Activated CD8-positive, alpha-beta T cell treated with anti-CD3 and anti-CD28 coated beads, Interleukin-2, amount 10 ng/mL, durations not matched to agents 7 days and 5 days (primary cell): ENCODE data around the gene MRPL14. TPM values are rescaled to one million over a fixed set of nuclear protein-coding genes. Genes with fewer than 3 reads are reported as not detected.

Experiments used
- ATAC-seq: fragments of 150-1000 bp; cut with Tn5 transposase; one replicate; pipeline ENCODE4 v1.10.0; 2021; ENCODE audit warnings: moderate library complexity
- CTCF ChIA-PET: fragments of 350-600 bp; sonication (Branson Sonifier 250); formaldehyde crosslinking; loops from one replicate; lab custom pipeline; 2021; ENCODE audit warnings: antibody characterized with exemption; lab: Charles Lee
- POLR2A ChIA-PET: fragments of 350-600 bp; sonication (Branson Sonifier 250); formaldehyde crosslinking; loops from one replicate; lab custom pipeline; 2021; ENCODE audit warnings: antibody characterized with exemption; lab: Charles Lee
- DNase-seq: peaks from one replicate; pipeline ENCODE4 v3.0.0-alpha.2; 2020
- H3K27ac Mint-ChIP-seq: one replicate; pipeline ENCODE4 v1.8.0; 2021; ENCODE audit warnings: mild to moderate bottlenecking, mixed read lengths
- H3K27me3 Mint-ChIP-seq: one replicate; pipeline ENCODE4 v1.8.0; 2021; ENCODE audit warnings: low read depth, mixed read lengths
- H3K36me3 Mint-ChIP-seq: one replicate; pipeline ENCODE4 v1.8.0; 2021; ENCODE audit warnings: low read depth, mixed read lengths
- H3K4me1 Mint-ChIP-seq: one replicate; pipeline ENCODE4 v1.8.0; 2021; ENCODE audit warnings: low read depth, mixed read lengths
- H3K4me3 Mint-ChIP-seq: one replicate; pipeline ENCODE4 v1.8.0; 2021; ENCODE audit warnings: mild to moderate bottlenecking, mixed read lengths
- H3K9me3 Mint-ChIP-seq: one replicate; pipeline ENCODE4 v1.8.0; 2022; ENCODE audit warnings: mixed read lengths; ENCODE audit not compliant: insufficient read depth
- total RNA-seq, 2 experiments: library from RNA; stranded (reverse); gene quantifications; one replicate each; pipeline ENCODE4 v1.2.3, GENCODE V29; 2021

Gene MRPL14
- total RNA-seq, 2 experiments from 2014 or later: 57.3 to 60.9 TPM

DNA sequence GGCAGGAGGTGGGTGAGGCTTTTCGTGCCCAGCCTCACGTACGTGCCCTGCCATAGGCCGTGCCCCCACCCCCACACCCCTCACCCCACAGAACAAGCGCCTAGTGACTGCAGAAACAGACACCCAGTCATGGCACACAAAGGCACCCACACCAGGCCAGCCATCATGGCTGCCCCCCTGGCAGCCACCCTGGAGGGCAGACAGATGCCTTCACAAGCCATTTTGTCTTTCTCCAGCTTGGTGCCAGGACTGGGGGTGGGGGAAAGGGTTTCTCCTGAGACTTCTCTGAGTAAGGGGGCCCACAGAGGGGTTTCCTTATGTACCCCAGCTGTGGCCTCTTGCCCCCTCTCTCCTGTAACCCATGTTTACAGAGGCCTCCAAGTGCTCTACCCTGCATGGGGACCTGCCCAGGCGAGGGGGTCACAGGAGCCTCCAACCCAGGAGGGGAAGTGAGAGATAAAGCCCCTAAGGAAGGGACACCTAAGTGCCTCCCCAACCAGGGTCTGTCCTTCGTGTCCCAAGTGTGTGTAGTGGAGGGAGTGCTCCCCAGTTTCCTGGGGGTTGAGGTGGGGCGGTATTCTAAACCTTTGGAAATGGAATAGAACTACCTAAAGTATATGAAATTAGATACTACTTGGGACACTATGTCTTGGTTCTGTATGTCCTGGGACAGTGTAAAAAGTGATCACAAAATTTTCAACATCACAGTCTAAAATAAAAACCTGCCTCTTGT is 49.9 kb downstream of the MRPL14 start:
- Mint-ChIP-seq H3K36me3 (no peaks in the 10 kb centered on the region), H3K9me3 (no peaks in the 10 kb centered on the region), H3K4me3 (no peak overlapping the region), H3K27me3 (peaks cover 11% of the 10 kb centered on the region), H3K27ac (no peak overlapping the region), H3K4me1 (peaks cover 27% of the 10 kb centered on the region)
- DNase-seq (no peak), ATAC-seq (no peak)
- ChIA-PET POLR2A (no interaction called here), CTCF (interaction anchor here (2.0 to 4.8 kb wide), 4 partner anchors 308 to 411 kb away, joined by 20 to 92 read pairs (median 40); partner anchors contain the start of gene VEGFA)

DNA sequence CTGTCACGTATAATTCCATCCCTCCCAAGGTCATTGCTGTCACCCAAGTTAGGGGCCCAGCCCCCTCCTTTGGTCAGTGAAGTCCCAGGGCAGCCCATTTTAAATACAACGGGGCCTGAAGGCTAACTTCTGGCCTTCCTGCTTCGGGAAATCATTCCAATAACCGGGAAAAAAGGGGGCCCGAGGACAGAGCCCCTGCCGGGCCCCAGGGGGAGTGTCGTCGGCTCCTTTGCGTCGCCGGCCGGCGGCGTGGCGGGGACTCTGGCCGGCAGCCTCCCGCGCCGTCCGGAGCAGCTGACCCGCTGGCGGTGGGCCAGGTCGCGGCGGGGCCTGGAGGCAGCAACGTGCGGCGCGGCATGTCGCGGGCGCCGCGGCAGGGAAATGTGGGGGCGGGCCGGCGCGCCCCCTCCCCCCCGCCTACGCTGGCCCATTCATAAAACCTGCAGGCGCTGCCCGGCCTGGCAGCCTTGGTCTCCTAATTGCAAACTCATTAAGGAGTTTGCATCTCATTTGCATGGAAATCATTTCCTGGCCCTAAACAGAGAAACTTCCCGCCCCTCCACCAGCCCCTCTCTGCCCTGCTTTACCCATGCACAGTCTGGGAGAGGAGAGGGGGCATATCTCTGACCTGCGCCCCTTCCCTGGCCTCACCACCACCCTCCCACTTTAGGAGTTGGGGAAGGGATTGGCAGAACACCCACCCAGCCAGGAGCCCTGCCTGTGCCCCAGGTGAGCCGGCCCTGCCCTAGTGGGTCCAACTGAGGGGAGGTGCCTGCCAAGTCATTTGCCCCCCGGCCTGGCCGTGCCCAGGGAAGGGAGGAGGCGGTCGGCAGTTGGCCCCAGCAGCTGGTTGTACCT is 50.7 kb downstream of the MRPL14 start:
- H3K27ac Mint-ChIP-seq: no peak overlapping the region
- no peak overlapping the region for H3K4me3 Mint-ChIP-seq
- CTCF ChIA-PET: interaction anchor here (4.3 to 4.4 kb wide), 3 partner anchors 307 to 353 kb away, joined by 38 to 92 read pairs (median 88); partner anchors contain the start of gene VEGFA

DNA sequence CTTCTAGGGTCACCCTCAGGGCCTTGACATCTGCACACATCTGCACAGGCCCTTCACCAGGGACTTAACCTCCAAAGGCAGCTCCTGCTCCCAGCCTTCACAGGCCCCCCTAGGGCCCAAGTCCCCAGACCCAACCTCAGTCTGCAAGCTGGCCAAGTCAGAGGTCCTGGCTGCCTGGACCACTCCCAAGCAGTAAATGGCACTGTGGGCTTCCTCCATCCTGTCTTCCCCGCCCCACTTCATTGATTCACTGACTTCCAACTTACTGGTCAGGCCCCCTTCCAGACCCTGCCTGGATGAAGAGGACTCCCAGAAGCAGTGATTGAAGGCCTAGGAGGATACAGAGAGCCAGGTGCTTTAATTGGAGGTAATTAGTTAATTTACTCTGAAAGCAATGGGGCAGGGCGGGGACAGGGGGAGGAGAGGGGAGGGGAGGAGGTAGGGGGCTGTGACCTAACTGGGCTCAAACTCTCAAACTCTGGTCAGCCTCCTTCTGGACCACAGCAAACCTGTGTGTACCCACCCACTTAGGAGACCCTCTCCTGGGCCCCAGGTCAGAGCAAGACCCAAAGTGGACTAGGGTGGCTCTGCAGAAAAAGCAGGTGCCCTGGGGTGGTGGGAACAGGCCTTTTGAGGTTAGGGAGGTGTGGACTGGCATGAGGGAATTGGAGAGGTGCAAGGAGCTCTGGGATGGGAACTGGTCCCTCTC is 51.5 kb downstream of the MRPL14 start:
- Mint-ChIP-seq H3K9me3 (no peaks in the 10 kb centered on the region), H3K4me3 (no peak overlapping the region), H3K4me1 (peaks cover 30% of the 10 kb centered on the region), H3K27ac (no peak overlapping the region), H3K36me3 (peaks cover 2% of the 10 kb centered on the region), H3K27me3 (peaks cover 16% of the 10 kb centered on the region)
- ChIA-PET POLR2A (no interaction called here), CTCF (interaction anchor here (1.0 to 5.5 kb wide), 17 partner anchors 9 to 412 kb away, joined by 3 to 88 read pairs (median 4); partner anchors contain the start of gene VEGFA)
- DNase-seq (no peak), ATAC-seq (no peak)

More for the DNA sequence above, 50.7 kb downstream of the MRPL14 start:
- DNase-seq (no peak), ATAC-seq (no peak)
- Mint-ChIP-seq H3K27me3 (peaks cover 14% of the 10 kb centered on the region), H3K4me1 (peaks cover 30% of the 10 kb centered on the region), H3K36me3 (peaks cover 2% of the 10 kb centered on the region), H3K9me3 (no peaks in the 10 kb centered on the region)
- POLR2A ChIA-PET: no interaction called here

DNA sequence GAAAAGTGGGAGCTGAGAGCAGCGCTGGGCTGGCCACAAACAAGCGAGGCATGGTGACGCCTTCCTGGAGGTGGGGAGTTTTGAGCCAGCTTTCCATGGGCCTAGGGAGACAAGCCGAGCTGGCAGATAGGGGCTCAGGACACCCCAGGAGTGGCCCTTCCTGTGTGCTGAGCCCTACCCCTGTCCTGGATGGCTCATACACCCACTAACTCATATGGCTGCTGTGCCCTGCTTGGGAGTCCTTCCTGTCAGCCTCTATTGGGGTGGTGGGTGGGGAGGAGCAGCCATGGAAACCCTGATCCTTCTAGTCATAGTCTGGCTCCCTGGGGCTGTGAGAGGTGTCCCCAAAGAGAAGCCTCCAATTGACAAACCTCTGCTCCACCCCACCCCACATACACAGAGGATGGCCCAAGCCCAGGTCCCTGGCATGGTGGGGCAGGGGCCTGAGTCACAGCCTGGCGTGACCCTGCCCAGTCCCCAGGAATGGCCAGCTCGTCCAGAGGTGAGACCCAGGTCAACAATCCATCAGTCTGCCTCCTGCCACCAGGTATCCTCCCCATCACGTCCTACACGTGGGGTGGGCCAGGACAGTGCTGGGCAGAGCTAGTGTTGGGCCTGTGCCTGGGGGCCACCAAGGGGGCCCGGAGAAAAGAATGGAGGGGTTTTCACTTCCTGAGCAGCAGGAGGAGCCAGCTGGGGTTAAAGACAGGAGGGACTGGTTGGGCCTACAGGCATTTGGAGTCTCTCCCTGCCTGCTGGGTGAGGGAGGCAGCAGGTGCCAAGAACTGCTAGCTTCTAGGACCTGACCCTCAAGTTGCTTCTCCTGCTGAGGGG is 52.2 kb downstream of the MRPL14 start:
- ChIA-PET CTCF (interaction anchor here (0.7 to 5.5 kb wide), 30 partner anchors 10 to 466 kb away, joined by 3 to 88 read pairs (median 4); partner anchors contain the start of gene VEGFA), POLR2A (interaction anchor here (0.7 to 1.0 kb wide), 2 partner anchors 313 to 350 kb away, joined by 3 read pairs; no protein-coding TSS in a partner anchor)
- Mint-ChIP-seq H3K4me3 (peak overlapping the region; percentile 93), H3K27ac (peak overlapping the region; percentile 73), H3K9me3 (no peaks in the 10 kb centered on the region), H3K36me3 (peaks cover 2% of the 10 kb centered on the region), H3K4me1 (peaks cover 25% of the 10 kb centered on the region), H3K27me3 (peaks cover 19% of the 10 kb centered on the region)
- DNase-seq (no peak), ATAC-seq (no peak)

DNA sequence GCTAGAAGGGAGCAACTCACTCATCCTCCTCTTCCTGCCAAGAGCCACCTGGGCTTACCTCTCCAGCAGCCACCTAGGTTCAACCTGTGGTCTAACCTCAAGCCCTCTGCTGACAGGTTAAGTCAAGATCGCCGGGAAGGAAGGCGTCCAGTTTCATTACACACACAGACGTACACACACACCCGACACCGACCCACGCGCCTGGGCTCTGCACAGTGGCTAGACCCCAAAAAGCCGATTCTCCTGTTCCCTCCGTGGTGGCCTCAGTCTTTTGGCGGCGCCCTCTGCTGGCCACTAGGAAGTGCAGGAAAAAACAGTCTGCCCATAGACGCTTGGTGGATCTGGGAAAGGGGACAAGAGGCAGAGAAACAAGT is 52.8 kb downstream of the MRPL14 start:
- Mint-ChIP-seq H3K4me3 (peak overlapping the region; percentile 93), H3K27me3 (peaks cover 19% of the 10 kb centered on the region)
- CTCF ChIA-PET: interaction anchor here (0.7 to 5.5 kb wide), 31 partner anchors 10 to 466 kb away, joined by 3 to 88 read pairs (median 4); partner anchors contain the start of gene VEGFA

DNA sequence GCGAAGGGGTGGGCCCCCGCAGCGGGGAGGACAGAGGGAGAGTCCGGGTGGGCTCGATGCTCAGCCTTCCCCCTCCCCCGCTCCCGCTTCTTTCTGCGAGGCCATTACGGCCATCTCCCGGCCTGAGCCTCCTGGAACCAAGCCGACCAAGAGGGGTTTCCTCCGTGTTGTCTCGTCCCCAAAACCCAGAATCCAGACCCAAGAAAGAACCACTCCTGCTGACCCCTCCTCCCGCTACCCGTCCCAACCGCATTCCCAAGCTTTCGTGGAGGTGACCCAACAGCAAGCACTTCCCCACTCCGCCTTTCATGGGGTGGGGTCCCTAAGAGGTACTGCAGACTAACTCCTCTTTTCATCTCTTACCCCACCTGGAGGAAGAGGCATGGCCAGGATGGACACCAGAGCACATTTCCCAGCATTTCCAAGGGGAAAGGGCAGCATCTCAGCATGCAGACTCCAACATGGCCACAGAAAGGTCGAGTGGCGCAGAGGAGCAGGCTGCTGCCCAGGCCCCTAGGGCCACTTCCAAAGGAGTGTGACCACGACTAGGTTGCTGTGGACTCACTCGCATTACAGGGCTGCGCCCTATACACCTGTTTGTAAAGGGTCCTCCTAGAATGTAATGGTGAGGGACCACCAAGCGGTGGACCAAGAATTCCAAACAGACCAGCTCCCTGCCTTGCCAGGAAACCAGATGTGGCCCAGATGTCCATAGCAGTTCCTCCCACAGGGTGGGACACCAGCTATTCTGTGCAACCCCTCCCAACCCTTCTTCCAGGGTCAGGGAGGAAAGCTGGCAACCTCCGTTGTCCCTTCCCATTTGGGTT is 53.4 kb downstream of the MRPL14 start:
- POLR2A ChIA-PET: interaction anchor here (0.6 to 1.3 kb wide), 5 partner anchors 9 to 349 kb away, joined by 3 to 4 read pairs (median 3); partner anchors contain the start of gene VEGFA
- H3K4me3 Mint-ChIP-seq: peak overlapping the region; percentile 93
- peak; percentile 35 for DNase-seq
- peaks cover 2% of the 10 kb centered on the region for H3K36me3 Mint-ChIP-seq
- H3K9me3 Mint-ChIP-seq: no peaks in the 10 kb centered on the region
- peaks cover 25% of the 10 kb centered on the region for H3K4me1 Mint-ChIP-seq
- CTCF ChIA-PET: interaction anchor here (0.8 to 5.5 kb wide), 20 partner anchors 10 to 465 kb away, joined by 3 to 88 read pairs (median 4); partner anchors contain the start of gene VEGFA
- peak; percentile 8 for ATAC-seq
- H3K27ac Mint-ChIP-seq: peak overlapping the region; percentile 73
- H3K27me3 Mint-ChIP-seq: peaks cover 19% of the 10 kb centered on the region

More for the DNA sequence above, 52.8 kb downstream of the MRPL14 start:
- ATAC-seq (peak; percentile 72), DNase-seq (peak; percentile 86)
- Mint-ChIP-seq H3K4me1 (peaks cover 25% of the 10 kb centered on the region), H3K27ac (peak overlapping the region; percentile 73), H3K9me3 (no peaks in the 10 kb centered on the region), H3K36me3 (peaks cover 2% of the 10 kb centered on the region)
- POLR2A ChIA-PET: interaction anchor here (0.7 to 1.3 kb wide), 3 partner anchors 305 to 350 kb away, joined by 3 to 4 read pairs (median 3); partner anchors contain the start of gene VEGFA

DNA sequence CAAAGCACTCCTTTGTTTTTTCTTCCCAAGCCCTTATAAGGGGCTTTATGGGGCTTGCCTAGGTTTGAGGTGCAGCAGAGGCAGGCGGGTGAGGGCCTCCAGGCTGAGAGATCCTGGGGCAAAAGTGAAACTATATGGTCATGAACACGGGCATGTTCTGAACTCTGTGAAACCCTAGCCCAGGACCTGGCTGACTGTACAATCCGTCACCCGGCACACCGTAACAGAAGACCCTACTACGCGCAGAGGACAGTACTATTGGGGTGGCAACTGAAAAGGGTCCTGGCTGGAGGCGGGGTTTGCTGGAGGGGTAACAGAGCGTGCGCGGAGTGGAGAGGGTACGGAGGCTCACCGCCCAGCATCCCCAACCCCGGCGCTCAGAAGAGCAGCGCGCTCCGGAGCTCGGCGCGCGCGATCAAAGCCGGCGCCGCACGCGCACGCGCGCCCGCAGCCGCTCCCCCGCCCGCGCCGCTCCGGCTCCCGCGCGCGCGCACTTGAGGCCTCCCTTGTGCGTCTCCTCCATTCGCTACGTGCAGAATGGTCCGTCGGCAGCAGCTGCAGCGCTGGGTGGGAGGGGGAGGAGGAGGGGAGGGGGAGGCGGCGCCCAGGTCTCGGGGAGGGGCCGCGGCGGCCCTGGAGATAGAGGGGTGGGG is 54.2 kb downstream of the MRPL14 start:
- H3K27me3 Mint-ChIP-seq: peaks cover 14% of the 10 kb centered on the region
- peak overlapping the region; percentile 93 for H3K4me3 Mint-ChIP-seq
- ATAC-seq (peak; percentile 76), DNase-seq (peak; percentile 89)
- ChIA-PET POLR2A (interaction anchor here (0.6 to 1.3 kb wide), 5 partner anchors 9 to 348 kb away, joined by 3 to 4 read pairs (median 3); partner anchors contain the start of gene VEGFA), CTCF (interaction anchor here (1.6 to 5.5 kb wide), 6 partner anchors 10 to 403 kb away, joined by 4 to 88 read pairs (median 33); partner anchors contain the start of gene VEGFA)
- peaks cover 2% of the 10 kb centered on the region for H3K36me3 Mint-ChIP-seq
- peak overlapping the region; percentile 93 for H3K27ac Mint-ChIP-seq
- peaks cover 29% of the 10 kb centered on the region for H3K4me1 Mint-ChIP-seq
- no peaks in the 10 kb centered on the region for H3K9me3 Mint-ChIP-seq

DNA sequence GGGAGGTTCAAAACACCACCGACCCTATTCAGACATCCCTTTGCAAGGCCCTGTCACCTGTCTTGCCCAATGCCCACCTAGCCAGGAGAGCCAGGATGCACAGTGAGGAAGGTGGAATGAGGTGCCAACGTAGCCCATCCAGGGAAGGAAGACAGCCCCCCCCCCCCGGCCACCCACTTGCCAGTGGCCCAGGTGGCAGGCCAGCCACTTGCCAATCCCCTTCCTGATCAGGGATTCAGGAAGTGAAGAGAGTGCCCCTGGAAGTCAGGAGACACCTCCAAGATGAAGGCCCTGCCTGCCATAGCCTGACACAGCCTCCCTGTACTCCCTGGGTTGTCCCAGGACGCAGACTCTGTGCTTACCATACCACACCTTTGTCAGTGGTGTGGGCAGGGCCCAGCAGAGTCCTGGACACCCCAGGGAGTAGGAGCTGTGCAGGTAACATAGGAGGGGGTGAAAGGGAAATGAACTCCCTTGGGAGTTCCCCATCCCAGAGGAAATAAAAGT is 54.7 kb downstream of the MRPL14 start:
- ChIA-PET CTCF (interaction anchor here (1.6 to 5.5 kb wide), 6 partner anchors 9 to 402 kb away, joined by 4 to 88 read pairs (median 33); partner anchors contain the start of gene VEGFA), POLR2A (interaction anchor here (1.0 to 1.2 kb wide), 4 partner anchors 8 to 298 kb away, joined by 3 read pairs; no protein-coding TSS in a partner anchor)
- H3K9me3 Mint-ChIP-seq: no peaks in the 10 kb centered on the region
- peaks cover 2% of the 10 kb centered on the region for H3K36me3 Mint-ChIP-seq
- ATAC-seq (no peak), DNase-seq (no peak)
- peaks cover 10% of the 10 kb centered on the region for H3K27me3 Mint-ChIP-seq
- H3K4me1 Mint-ChIP-seq: peaks cover 29% of the 10 kb centered on the region
- peak overlapping the region; percentile 93 for H3K4me3 Mint-ChIP-seq
- peak overlapping the region; percentile 93 for H3K27ac Mint-ChIP-seq
